Measurements from ENCODE around the gene SCO1.
"Not testable (repeated sequence)": the region's sequence is repeated elsewhere in the genome, so short reads cannot be mapped to it uniquely, and the experiment has no call there.

Gene SCO1

DNA sequence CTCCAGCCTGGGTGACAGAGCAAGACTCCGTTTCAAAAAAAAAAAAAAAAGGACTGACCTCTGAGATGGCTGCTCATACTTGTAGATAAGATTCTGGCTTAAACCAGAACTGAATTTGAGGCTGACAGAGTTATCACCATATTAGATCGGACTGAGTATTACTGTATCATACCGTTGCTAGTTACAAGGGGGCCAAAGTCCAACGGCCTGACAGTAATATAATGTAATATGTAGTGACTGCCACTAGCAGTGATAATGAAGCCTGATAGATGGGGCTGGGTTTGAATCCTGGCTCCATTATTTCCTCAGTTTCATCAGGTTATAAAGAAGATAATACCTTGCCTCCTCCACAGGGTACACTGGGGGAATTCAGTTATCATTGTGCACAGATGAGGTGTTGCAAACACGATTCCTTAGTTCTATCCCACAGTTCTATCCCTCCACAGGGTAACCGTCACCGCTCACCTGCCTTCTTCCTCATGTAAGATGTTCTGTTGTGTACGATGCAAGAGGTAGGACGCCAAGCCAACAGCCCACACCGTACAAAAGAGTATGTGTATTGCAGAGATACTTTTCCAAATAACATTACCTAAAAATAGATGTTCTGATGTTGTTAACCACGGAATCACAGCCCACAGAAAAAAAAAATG is 27.3 kb upstream of the SCO1 start:
- no peak for DNase-seq

DNA sequence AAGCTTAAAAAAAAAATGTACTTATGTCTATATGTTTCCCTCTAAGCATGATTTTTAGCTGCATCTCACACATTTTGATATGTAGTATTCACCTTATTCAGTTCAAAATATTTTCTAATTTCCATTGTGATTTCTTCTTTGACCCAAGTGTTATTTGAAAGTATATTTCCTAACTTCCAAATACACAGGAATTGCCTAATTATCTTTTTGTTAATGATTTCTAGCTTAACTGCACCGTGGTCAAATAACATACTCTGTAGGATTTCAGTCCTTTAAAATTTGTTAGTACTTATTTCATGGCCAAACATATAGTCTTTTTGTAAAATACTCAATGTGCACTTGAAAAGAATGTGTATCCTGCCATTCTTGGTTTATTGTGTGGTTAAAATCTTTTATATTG is 21.2 kb upstream of the SCO1 start:
- DNase-seq, result no peak

DNA sequence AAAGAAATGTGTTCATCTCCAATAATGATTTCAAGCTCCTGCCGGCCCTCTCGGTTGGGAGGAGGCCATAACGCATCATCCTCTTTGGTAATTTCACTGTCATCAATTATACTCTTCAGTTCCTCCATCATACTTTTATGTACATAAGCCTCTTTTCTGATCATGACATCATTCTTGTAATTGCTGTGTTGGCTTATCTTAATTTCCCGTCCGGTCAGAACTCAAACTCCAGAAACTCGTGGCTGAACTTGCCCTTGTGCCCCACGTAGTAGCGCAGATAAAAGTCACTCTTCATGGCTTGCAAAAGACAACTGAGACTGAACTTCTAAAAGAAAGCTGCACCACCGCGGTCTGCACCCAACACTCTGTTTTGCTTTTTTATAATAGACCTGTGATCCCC is 18.9 kb upstream of the SCO1 start:
- no peak for DNase-seq

DNA sequence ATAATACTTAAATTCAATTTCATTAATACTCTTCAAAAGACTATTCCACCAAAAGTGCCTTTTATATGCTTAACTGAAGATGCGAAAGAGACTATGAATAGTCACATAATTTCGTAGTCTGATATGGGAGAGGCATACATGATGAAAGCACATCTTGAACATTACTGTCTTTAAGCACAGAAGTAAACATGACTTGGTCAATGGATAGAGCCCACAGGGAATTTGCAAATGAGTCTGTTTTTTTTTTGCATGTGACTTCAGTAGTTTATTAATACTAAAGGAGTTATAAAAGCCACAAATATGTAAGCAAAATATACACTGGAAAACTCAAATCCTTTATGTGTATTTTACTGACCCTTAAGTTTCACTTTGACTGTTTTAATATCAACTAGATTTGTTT is 16.0 kb upstream of the SCO1 start:
- no peak for DNase-seq

DNA sequence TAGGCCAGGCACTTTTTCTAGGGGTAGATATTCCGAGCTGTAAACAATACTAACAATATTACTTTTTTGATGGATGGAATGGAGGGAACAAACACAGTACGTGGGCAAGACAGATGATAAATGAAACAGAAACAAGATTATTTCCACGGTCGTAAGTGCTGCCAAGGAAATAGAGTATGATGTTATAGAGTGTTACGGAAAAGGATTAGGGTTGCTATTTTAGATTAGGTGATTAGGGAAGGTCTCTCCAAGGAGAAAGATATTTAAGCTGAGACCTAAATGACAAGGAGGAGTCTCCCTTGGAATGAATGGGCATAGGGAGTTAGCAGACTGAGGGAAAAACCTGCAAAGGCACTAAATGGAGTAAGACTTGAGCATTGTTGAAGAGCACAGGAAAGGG is 8.4 kb upstream of the SCO1 start:
- no peak for DNase-seq

DNA sequence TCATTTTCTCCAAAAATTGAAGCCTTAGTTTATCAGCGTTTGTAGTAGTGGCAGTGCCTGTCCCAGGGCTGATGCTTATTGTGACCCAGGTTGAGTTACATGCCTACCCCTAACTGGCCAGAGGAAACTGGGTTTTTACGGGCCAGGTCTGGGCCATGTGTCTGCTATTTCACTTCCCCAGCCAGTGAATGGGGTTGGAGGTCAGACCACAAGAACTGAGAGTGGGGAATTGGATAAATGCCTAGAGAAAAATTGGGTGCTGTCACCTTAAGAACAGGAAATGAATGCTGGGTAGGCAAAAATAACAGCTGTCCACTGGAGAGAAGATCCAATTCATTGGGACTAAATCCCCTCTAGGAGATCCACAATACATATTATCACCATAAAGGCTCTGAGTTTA is 5.2 kb upstream of the SCO1 start:
- DNase-seq, result no peak

DNA sequence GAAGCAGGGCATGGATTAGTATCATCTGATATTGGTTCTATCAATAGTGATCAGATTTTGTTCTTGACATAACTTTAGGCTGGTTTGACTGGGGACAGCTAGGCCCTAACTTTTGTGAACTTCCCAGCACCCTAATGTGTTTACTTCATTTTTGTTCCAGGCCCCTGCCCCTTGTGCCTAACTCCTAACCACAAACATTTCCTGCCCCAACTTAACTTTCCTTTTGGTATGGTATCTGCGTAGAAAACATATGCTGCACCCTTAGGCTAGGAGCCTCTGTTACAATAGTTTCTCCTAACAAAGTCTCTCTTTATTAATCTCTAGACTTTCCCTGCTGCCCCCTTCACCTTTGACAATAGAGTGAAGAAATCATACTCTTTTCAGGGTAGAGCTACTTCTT is 2.5 kb upstream of the SCO1 start:
- DNase-seq, result no peak

DNA sequence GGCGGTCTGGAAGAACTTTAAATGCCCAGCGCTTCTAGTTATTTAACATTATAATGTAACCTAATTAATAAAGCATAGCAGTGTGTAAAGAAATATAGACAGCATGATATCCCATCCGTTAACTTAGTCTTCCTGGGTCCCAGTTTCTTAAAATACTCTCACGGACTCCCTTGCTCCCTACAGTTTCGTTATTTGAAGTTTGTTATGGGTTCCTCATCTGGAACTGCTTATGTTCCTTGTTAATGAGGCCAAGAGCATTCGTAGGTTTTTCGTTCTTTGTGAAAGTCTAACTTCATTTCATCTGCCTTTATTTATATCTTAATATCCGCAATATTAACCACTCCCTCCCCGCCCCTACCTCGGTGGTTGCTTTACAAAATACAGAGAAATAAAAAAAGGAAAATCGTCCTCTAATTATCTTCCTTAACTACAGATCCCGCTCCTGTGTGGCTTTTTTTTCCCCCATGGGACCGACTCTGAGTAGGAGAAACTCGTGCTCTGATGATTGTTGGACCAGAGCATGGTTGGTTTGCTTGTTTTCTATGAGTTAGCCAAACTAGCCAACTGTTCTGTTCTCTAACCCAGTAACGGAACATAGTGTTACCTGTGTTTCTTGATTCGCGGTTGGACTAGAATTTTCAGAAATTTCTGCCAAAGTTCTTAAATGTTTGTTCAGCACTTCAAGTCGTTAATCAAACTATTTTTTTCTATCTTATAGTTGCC is 924 bp upstream of the SCO1 start:
- no peak for DNase-seq

DNA sequence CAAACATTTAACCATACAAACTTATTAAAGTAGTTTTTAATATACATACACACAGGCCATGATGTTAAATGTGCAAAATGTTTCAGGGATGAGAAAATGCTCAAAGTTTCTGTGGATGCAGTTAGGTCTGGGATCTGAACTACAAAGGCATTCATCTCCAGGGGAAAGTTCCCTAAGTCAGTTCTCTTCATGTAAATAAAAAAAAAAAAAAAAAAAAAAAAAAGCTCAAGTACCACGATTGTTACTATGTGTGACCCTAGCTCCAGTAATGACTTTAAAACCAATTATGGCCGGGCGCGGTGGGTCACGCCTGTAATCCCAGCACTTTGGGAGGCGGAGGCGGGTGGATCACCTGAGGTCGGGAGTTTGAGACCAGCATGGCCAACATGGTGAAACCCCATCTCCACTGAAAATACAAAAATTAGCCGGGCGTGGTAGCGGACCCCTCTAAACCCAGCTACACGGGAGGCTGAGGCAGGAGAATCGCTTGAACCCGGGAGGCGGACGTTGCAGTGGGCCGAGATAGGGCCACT is 1.4 kb downstream of the SCO1 start:
- DNase-seq, result not testable (repeated sequence)

DNA sequence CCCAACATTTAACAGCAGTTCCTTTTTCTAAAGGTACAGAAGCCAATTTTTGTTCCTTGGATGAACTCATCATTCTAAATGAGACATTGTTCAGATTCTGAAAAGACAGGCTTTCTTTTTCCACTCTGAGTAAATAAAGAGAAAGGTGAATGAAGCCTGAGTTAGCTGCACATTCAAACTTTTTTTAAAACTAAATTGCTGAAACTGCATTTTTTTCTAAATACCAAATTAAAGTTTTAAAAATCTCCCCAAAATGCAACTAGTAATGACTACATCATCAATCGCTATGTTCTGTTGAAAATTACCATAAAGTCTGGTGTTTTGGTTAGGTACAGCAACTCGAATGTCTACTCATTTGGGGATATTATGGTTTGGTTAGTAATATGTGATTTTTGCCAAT is 9.8 kb downstream of the SCO1 start:
- no peak for DNase-seq

DNA sequence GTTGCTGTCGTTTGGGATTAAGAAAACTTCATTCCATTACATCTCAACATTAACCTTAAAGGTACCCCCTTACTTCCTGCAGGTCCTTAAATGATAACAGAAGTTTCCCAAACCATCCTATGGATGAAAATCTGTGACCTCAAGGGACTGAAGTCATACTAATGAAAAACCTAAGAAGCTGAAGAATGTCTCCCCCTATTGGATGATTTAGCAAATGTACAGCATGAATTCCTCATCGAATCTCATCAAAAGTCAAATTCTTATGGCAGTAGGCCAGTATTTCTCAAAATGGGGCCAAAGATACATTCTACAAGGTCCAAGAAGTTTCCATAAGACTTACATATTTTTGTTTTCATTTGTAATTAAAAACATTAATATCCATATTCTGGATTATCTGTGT is 13.5 kb downstream of the SCO1 start:
- peak; percentile 10 for DNase-seq

DNA sequence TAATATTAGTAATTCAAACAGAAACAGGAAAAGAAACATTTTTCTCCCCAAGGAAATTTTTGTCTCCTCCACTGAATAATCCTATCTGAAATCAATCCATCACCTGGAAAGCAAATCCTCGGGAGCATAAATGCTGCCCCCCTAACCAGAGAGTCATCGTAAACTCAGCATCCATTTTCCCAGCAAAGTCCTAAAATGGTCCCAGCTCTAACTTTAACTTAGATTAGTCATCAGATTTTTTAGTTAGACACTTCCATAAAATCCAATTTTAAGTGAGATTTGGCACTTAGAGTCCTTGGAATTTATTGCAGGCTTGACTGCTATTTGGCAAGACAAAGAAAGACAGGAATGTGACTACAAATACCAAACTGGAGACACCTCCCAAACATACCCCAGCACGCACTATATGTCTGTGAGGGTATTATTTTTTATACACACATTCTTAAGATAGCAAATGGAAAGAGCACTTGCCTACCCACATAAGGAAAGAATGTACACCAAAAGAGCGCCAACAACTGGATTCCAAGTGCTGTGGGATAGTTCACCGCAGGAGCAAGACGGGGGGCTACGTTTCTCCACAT is 15.4 kb downstream of the SCO1 start:
- no peak for DNase-seq

DNA sequence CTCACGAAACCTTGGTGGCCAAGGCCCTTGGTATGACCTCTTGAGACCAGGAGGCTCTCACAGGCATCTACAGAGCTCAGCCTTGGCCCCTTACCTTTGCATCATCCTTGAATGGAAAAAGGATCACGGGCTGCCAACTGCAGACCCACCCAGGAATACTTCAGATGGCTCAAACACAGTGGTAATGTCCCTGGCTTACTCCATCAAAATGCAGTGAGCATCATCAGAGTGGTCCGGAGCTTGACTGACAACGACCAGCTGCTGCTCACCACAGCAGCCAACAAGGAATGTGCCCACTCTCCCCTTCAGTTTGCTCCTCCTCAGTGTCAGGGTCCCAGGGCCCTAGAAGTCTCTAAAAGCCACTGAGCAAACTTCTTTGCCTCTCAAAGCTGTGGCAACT is 22.6 kb downstream of the SCO1 start:
- DNase-seq, result no peak

DNA sequence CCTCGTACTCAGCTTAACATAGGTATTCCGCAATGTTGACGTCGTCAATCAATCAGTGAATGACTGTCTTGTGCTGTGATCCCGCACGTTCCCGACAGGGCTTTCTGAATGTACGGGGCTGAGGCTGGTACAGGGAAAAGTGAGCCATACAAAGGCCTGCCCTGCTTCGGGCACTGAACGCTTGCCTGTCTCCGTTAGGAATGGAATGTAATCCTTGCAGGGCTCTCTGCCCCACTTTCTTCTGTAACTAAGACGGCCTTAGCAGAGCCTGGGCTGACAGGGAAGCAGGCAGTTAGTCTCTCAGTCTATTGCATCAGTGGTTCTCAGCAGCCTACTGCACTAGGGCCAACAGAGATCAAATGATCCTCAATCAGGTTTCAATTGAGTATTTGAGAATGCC is 24.0 kb downstream of the SCO1 start:
- DNase-seq, result no peak

DNA sequence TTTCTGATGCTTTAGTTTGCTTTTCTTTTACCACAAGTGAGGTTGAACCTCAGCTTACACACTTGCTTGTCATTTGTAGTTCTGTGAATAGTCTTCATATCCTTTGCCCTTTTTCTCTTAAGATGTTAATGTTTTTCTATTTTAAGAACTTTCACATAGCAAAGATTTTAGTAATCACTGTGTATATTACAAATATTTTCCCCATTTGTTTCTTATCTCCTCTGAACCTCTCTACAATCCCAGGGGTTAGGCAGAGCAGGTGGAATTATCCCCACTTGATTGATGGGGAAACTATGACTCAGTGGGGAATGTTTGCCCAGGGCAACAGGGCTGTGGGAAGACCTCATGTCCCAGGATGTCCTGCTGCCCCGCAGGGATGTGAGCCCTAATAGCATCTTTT is 28.6 kb downstream of the SCO1 start:
- no peak for DNase-seq

DNA sequence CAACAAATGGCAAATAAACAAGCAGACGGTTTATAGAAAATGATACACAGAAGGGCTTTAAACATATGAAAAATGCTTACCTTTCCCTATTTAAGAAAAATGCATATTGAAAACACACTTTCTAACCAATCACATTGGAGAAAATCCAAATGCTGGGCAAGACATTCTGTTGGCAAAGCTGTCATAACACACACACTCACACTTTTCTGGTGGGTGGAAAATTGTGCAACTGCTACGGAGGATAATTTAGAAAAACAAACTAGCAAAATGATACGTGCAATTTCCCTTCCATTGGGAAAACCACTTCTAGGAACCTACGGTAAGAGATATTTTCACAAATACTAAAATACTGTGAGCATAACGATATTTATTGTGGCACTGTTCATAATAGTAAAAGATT is 30.4 kb downstream of the SCO1 start:
- DNase-seq, result no peak

DNA sequence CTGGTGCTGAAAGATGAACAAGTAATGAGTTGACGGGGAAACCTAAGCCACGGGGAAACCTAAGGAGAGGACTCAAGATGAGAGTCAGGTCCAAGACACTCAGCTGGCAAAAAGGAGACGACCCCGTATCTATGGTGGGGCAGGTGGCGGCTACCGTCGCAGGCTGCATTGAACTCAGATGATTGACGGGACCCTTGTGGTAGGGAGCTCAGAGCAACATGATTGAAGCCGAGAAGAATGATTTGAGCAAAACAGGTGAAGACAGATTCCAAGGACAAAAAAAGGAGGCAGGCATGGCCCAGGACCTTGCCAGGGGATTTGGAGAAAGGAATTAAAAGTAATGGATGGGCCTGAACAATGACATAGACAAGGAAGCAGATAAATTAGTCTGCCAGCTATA is 32.8 kb downstream of the SCO1 start:
- no peak for DNase-seq

DNA sequence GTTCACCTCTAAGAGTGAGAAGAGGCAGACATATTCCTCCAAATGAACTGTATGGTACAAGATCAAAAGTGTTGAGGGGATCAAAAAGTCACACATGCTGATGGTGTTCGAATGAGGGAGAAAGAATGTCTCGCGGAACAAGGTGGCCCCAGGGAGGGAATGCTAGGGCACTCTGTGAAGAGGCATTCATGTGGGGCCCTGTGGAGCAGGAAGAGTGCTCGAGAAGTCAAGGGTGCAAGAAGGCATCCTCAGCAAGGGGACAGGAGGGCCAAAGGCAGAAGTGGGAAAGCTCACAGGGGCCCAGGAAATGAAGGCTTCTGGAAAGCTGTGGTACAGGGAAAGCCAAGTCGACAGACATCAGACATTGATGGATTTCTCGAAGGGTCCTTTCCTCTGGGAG is 34.1 kb downstream of the SCO1 start:
- DNase-seq, result no peak

DNA sequence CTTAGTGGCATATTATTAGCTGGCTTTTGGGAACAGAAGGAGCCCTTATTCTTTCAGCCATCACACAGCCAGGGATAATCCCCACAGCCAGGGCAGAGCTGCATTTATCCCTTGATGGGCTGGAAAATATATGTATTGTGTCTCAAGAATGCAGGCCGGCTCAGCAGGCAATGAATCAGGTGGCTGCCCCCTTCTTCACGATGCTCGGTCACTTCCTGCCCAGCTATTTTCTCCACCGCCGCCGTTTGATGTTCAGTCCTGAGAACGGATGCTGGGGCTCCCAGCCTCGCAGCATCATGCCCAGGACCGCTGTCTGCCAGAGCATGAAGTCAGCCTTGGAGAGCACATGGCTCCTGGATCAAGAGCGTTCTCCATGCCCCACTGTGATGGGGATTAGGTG is 35.9 kb downstream of the SCO1 start:
- DNase-seq, result no peak

DNA sequence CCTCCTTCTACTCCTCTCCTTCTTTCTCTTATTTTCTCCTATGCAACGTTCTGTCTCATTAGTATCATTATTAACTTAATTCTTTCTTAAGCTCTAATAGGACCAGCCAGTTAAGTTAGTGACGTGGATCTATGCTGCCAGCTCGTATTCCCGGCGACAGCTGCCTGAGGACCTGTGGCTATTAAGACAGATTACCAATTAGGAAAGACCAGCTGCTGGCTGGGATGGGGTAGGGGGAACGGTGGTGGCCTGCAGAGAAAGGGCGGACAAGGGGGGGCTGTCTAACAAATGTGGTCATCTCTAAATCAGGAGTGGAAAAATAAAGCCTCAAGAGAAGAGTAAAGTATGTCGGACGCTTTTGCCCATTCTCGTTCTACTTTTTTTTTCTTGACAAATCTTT is 39.5 kb downstream of the SCO1 start:
- no peak for DNase-seq

DNA sequence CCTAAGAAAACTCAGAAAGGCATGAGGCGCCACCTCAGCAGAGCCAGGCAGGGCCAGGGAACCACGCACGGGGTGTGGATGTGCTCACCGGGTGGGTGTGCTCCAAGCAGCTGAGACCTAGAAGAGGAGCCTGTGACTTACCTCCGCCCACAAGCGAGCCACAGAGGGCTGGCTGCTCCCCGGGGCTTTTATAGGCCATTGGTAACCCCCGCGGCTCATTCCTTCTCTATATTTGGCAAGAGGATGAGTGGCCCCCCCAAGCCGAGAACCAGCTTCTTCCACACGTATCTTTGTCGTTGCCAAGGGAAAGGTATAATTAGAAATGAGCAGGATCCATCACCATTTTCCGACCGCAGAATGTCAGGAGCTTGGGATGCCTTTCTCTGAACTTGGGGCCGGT is 40.2 kb downstream of the SCO1 start, which contains the start of gene MYH3:
Gene MYH3 (minus strand): TSS at position 162 of the 400 bp plus-strand sequence. CDS start 2,245 bp downstream, outside the sequence.
- no peak for DNase-seq

DNA sequence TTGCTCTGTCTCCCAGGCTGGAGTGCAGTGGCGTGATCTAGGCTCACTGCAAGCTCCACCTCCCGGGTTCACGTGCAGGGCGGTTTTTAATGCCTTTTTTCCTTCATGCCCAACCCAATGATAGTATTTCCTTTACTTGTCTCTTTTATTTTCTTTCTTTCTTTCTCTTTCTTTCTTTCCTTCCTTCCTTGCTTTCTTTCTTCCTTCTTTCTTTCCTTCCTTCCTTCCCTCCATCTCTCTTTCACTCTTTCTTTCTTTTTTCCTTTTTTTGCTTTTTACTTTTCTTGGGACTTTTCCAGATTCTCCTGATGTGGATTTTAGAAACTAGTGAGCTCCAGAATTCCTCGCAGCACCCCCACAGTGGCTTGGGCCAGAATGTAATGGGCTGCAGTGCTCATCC is 43.3 kb downstream of the SCO1 start:
- no peak for DNase-seq

DNA sequence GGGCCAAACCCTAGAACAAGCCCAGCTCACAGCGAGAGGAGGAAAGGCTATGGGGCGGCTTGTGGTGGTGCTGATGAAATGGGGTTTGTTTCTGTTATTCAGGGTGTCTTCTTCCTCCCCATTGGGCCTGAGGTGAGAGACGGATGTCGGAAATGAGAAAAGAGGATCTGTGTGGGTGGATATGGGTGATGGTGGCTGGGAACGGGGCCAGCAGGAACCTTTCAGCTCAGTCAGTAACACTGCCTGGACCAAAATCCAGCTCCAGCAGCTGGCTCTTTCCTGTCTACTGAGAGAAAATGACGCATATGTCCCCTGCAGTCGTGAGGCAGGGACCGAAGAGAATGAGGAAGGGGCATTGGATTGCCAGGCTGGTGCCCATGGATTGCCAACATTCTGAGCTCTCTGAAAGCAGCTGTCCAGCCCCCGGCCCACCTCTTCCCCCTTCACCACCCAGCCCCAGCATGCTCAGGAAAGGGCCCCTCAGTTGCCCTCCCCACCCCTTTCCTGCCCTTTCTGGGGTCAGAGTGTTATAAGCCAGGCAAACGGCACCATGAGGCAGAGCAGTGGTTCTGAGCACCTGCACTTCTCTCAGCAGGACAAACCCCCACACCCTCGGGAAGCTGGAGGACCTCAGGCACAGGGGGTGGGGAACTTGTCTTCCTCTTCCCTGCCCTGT is 44.2 kb downstream of the SCO1 start:
- DNase-seq, result no peak

DNA sequence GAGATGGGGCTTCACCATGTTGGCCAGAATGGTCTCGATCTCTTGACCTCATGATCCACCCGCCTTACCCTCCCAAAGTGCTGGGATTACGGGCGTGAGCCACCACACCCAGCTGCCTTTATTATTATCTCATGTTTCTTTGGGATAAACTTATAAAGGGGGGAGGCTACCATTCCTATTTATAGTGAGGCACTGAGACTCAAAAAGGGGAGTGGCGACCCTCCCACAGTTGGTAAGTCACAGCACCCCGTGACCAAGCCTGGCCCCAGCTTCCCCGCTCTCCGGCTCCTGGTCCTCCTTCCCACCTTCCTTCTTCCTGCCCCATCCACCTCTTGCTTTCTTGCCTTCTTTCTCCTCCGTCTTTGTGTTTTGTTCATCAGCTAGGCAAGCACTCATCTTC is 45.4 kb downstream of the SCO1 start:
- DNase-seq, result no peak
